OCI-LY3 (cell line): ENCODE results near the gene CCDC141.

Source experiments
- CTCF ChIP-seq: fragments of 200-600, 300-600 bp; sonication (generic); IDR thresholded peaks from 2 replicates; pipeline ENCODE4 v1.5.1; 2014; ENCODE audit warnings: antibody characterized with exemption, low read length, low read depth
- EZH2phosphoT487 ChIP-seq: fragments of 200-600 bp; shearing (Covaris generic); IDR thresholded peaks from 2 replicates; pipeline ENCODE4 v1.6.1; 2018; ENCODE audit warnings: antibody characterized with exemption, mixed run types, low read depth

GRCh38 chr2:179048099-179048498 lies 1.8 kb downstream of the CCDC141 start:
- TF ChIP-seq CTCF, result no peak
- TF ChIP-seq EZH2phosphoT487, result no peak
